Tibial nerve (tissue), 4 donors: Measurements from ENCODE around the gene SRP72.
"Not testable (repeated sequence)": the region's sequence is repeated elsewhere in the genome, so short reads cannot be mapped to it uniquely, and the experiment has no call there.

Experiments
- CTCF ChIP-seq, 5 experiments: fragments of 200-600 bp in 3 of 5; fragments of 450-650 bp in 2 of 5; sonication (generic) in 3 of 5; IDR thresholded peaks; one replicate each; pipeline ENCODE4 v1.5.1; 2016 to 2019; ENCODE audit warnings: antibody characterized with exemption in 5 of 5, mild to moderate bottlenecking in 3 of 5, moderate library complexity in 2 of 5
- EP300 ChIP-seq, 2 donors: sonication (generic); formaldehyde crosslinking; IDR thresholded peaks; one replicate each; pipeline ENCODE4 v1.6.1; 2017; ENCODE audit warnings: antibody characterized with exemption in 2 of 2, mild to moderate bottlenecking in 1 of 2
- POLR2A ChIP-seq, 2 donors: fragments of 450-650 bp; IDR thresholded peaks; one replicate each; pipeline ENCODE4 v1.6.1; 2017; ENCODE audit warnings: antibody characterized with exemption in 2 of 2, mild to moderate bottlenecking in 2 of 2, moderate library complexity in 2 of 2

- not testable (repeated sequence) for TF ChIP-seq CTCF, POLR2A, EP300 (IDR thresholded peaks at IDR 0.05)
These were observed 1.1 kb upstream of the SRP72 start for GRCh38 chr4:56466296-56466761.
